ENCODE measurements around the gene SETD6.

SETD6 gene

GRCh38 chr16:58507195-58507962 is 7.9 kb upstream of the SETD6 start:
- in situ Hi-C loops (cut with MboI; ENCODE audit: low sequenced_read_pairs) = no loop called here

DNA sequence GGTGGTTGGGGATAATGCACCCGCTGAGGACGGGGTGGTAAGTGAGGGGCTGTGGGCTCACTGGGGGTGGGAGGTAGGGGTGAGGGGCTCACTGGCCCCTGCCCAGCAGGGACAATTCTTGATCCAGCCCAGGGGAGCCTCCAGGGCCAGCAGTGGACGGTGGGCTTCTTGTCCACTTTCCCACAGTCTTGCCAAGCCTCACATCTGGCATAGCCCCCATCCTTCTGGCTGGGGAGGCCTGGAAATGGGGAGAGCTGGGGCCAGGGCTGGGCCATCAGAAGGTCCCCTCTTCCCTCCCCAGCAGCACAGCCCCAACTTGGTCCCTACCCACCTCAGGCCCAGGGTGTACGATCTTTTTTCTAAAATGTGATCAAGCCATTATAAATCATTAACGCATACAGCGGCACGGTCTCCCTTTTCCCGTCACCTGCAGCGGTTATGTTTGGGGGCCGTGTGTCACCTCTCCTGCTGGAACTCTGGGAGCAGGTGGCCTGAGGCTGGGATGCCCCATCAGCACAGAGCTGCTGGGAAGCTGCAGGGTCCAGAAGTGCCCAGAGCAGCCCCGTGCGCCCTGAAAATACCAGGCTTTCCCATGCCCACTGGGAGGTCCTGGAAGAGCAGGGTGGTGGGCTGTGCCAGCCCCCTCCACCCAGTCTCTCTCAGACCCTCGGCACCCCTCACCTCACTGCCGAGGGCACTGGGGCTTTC is 7.2 kb upstream of the SETD6 start:
- in situ Hi-C loops (cut with MboI; ENCODE audit: low sequenced_read_pairs) = no loop called here

DNA sequence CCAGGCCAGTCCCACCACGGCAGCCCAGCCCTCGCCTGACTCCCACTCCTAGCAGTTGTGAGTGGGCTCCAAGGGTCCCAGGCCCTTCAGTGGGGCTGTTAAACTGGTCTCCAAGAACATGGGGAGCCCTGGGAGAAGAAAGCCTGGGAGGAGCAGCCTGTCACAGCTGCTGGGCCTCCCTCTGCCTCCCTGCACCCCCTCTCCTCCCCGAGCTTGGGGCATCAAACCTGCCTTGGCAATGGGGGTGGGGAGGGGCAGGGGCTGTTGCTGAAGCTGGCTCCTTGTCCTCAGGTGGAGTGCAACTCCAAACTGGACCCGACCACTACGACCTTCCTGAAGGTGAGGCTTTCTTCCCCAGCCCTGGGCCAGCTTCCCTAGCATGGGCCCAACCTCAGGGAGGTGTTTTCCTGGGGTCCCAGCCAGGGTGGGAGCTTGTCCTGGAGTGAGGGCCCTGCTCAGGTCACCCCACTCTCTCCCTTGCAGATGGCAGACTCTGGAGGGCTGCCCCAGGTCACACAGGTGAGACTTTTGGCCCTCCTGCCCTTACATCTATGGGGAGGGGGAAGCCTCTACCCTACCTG is 6.6 kb upstream of the SETD6 start:
- in situ Hi-C loops (cut with MboI; ENCODE audit: low sequenced_read_pairs) = no loop called here

- in situ Hi-C loops (cut with MboI; ENCODE audit: low sequenced_read_pairs) = no loop called here
Observed at GRCh38 chr16:58509256-58510096, 5.8 kb upstream of the SETD6 start.

DNA sequence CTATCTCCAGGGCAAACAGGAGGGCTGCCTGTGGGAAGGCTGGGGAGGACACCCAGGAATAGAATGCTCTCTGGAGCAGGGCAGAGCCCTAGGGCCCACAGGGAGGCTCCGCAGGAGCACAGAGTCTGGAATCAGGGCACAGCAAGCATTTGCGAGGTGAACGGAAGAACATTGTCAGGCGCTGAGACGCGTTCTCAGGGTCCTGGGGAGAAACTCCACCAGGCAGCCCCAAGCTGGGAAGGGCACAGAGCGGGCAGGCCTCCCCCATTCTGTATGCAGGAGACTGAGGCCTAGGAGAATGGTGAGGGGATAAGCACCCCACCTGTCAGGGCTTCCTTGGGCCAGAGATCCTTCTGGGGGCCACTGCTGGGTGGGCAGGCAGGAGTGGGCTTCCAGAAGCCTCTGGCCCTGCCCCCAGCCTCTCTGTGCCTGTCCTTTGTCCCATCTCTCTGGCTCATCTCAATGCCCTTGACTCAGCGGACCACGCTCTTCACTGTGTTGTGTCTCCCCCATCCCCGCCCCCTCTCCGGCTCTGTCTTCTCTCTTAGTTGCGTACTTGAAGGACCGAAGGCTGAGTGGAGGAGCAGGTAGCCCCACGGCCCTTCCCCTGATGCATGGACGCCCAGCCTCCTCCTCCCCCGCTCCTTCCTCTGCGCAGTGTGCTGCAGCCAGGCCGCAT is 5.1 kb upstream of the SETD6 start:
- in situ Hi-C loops (cut with MboI; ENCODE audit: low sequenced_read_pairs) = no loop called here

DNA sequence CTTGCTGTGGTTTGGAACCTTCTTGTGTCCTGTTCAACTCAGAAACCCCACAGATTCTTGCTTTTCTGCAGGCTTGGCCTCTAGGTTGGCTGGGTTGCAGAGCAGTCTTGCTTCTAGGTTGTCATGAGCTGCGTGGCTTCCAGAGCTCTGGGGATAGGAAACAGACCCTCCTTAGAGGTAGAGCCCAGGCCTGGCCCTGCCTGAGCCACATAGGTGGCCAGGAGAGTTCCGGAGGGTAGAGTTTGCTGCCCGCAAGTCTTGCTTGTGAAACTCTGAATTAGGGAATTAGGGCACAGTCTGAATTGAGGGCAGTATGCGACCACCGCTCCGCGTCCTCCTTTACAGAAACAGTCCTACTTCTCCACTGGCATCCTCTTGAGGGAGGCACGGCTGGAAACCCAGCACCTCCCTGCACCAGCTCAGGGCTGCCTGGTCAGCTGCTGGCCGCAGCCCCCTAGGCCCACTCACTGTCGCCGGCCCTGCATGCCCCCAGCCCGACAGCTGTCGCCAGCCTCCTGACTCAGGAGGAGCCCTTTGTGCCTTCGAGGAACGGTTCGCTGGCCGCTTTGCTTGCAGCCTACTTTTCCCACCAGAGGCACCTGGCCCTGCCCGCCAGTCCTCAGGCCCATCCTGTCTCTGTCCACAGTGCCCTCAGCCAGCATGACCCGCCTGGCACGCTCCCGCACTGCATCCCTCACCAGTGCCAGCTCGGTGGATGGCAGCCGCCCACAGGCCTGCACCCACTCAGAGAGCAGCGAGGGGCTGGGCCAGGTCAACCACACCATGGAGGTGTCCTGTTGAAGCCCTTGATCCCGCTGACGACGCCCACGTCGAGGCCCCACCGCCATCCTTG is 4.3 kb upstream of the SETD6 start:
- in situ Hi-C loops (cut with MboI; ENCODE audit: low sequenced_read_pairs) = no loop called here

DNA sequence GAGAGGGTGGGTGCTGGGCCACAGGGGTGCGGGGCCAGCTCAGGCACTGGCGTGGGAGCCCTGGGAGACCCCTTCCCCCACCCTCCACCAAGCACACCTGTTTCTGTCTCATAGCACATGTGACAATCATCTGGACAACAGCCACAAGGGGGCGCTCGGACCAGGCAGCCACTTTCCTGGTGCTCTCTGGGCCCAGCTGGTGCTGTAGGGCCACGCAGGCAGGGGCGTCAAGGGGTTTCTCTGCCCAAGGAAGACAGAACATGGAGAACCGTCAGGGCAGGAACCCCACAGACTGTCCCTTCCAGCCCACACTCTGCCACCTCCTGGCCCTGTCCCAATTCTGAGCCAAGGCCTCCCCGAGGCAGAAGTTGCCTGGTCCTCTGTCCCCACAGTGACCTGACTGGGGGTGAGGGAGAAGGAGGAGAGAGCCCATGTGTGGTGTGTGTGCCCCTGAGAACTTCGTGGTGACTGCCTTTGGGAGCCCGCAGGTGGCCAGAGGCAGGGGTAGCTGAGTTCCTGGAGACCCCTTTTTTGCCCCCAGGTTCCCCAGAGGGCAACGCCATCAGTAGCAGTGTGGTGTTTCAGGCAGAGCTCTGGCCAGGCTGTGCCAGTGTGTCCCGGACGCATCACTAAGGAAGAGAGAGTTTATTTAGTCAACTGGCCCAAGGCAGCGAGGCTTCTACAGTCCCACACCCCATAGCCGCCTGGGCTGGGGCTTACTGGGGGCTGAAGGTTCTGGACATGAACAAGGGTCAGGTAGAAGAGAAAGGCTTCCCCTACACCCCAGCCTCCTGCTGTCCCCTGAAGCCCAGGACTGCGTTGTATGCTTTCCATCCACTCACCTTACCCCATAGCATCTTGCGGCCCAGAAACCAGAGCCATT is 3.1 kb upstream of the SETD6 start:
- in situ Hi-C loops (cut with MboI; ENCODE audit: low sequenced_read_pairs) = no loop called here

GRCh38 chr16:58513874-58514273 is 1.4 kb upstream of the SETD6 start:
- in situ Hi-C loops (cut with MboI; ENCODE audit: low sequenced_read_pairs) = no loop called here

GRCh38 chr16:58515871-58516767 is 802 bp downstream of the SETD6 start:
- in situ Hi-C loops (cut with MboI; ENCODE audit: low sequenced_read_pairs) = no loop called here

DNA sequence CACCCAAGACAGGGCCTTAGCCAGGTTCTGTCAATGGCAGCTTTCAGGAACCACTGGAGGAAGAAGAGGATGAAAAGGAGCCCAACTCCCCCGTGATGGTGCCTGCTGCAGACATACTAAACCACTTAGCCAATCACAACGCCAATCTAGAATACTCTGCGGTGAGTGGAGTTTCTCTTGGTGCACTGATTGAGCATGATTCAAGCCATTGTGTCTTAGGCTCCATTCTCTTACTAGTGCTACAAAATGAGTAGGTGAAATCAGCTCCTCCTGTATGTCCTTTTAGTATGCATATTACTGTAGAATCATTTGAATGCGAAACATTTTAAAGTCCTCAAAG is 1.4 kb downstream of the SETD6 start:
- in situ Hi-C loops (cut with MboI; ENCODE audit: low sequenced_read_pairs) = no loop called here

GRCh38 chr16:58518083-58518979 is 3.0 kb downstream of the SETD6 start:
- in situ Hi-C loops (cut with MboI; ENCODE audit: low sequenced_read_pairs) = no loop called here

- in situ Hi-C loops (cut with MboI; ENCODE audit: low sequenced_read_pairs) = no loop called here
Observed at GRCh38 chr16:58518980-58519368, 3.7 kb downstream of the SETD6 start.

DNA sequence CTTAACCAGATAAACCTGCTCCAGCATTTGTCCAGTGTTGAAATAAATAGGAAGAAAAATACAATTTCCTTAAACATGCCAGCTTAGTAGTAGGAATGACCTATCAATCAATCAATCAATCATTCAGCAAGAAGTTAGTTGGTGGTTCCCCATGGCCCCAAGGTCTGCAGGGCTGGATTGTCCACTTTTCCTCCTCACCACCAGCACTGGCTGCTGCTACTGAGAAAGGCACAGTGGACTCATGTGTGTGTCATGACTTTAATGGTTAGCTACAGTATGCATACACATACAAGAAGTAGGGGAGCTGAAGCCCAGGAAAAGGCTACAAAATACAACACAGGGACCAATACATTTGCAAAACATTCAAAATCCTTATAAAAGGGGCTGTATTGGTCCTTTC is 4.4 kb downstream of the SETD6 start:
- in situ Hi-C loops (cut with MboI; ENCODE audit: low sequenced_read_pairs) = no loop called here

GRCh38 chr16:58530179-58530578 is 14.9 kb downstream of the SETD6 start:
- in situ Hi-C loops (cut with MboI; ENCODE audit: low sequenced_read_pairs) = no loop called here

GRCh38 chr16:58532414-58532813 is 17.1 kb downstream of the SETD6 start:
- in situ Hi-C loops (cut with MboI; ENCODE audit: low sequenced_read_pairs) = no loop called here

- in situ Hi-C loops (cut with MboI; ENCODE audit: low sequenced_read_pairs) = no loop called here
Observed at GRCh38 chr16:58533751-58534470, 18.6 kb downstream of the SETD6 start.
